Endometrium (tissue), 2 donors: ENCODE data around the gene JARID2.

Experiments used
- FAIRE-seq: peaks from 2 replicates; lab custom pipeline; 2012; peaks lifted over from hg19 to GRCh38; lab: Jason Lieb, UNC
- donor health status: control.
- donor health status: control.

The JARID2 gene

DNA sequence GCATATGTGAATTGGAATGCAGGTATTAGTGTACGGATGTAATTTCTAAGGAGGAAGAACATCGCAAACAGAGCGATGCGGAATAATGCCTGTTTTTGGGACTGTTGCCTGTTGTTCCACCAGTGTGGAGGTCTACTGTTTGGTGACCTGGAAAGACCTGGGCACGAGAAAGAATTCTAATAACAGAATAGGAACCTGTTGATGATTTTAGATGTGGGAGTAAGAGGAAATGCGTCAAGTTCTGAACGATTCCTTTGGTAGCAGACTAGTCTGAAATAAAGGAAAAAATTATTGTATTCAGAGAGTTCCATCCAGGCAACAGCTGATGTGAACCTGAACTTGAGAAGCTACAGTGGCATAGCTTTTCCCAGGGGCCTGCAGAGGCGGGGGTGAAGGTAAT lies 224.9 kb downstream of the JARID2 start:
- FAIRE-seq, result no peak

- no peak for FAIRE-seq
Measured at GRCh38 chr6:15472621-15473020, 226.8 kb downstream of the JARID2 start.

DNA sequence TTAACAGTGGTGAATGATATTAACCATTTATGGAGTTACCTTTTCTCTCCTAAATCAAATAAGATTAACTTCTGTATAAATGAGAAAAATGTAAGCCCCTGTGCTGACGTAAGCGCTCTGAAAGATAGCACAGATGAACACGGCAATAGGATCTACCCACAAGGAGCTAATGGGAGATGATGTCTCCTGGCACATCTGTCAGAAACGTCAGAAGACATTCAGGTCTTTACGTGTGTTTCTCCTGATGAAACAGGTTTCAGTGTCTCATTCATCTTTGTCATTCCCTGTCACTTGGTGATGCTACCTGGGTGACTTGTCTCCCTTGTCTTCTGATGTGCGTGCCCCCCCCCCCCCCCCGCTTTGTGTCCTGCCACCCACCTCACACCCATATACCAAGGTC lies 227.3 kb downstream of the JARID2 start:
- no peak for FAIRE-seq

DNA sequence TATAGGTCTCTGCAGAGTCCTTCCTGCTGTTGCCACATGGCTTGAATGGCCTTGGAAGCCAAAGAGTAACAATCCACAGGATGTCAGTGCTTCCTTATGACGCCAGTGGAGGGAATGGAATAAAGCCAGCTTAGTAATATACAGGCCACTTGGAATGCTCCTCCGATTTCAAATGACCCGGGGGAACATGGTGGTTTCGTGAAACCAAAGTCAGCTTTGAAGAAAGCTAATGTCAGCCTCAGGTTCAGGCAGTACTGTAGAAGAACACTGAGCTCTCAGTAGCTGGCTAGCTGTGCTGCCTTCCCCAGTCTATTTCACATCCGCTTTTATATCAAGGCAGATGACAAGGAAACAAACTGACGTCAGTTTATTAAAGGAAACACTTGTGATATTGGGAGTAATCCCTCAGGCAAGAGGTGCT lies 227.9 kb downstream of the JARID2 start:
- FAIRE-seq, result no peak

DNA sequence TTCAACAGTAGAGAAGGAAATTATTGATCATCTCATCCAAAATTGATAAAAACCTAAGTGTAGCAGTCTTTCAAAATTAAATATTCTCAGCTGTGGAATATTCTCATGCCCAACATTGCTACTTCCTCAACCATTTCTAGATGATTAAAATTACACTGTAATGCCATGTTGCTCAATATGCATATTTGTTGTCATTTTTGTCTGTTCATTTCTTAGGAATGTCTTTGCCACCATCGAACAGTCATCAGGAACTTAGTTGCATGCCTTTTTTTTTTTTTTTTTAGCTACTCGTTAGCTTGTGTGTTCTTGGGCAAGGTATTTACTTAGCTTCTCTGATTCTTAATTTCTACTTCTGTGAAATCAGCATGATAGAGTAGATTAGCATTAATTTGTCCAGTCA lies 228.3 kb downstream of the JARID2 start:
- no peak for FAIRE-seq

DNA sequence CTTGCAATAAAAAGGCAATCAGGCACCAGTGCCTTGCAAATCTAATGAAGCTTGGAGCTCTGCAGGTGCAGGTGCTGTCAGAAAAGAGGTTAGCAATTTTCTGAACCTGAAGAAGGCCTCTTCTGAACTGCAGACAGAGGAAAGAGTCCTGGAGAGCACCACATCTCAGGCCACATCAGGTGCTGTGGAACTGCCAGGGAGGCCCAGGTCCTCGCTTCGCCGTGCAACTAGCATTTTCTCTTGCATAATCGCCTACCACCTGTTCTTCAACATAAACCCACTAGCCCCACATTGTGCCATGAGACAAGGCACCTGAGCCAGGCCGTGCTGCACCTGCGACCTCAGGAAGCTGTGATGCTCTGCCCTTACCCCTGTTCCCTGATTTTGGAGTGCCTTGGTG lies 229.4 kb downstream of the JARID2 start:
- no peak for FAIRE-seq

DNA sequence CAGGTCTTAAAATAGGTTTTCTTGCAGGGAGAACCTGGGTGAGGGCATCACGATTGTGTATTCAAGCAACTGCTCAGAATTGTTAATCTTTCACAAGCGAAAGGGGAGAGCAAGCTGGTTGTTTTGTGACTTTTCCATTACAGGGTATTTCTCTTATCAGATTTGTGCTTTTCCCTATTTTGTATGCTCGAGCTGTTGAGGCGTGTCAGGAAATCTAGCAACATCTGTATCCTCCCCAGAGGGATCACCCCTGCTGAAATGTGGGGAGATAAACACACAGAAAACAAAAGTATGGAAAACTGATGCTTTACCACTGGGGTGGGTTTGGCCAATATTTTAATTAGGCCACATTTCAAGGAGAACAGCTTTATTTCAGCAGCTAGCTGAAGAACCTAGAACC lies 230.0 kb downstream of the JARID2 start:
- FAIRE-seq, result no peak

DNA sequence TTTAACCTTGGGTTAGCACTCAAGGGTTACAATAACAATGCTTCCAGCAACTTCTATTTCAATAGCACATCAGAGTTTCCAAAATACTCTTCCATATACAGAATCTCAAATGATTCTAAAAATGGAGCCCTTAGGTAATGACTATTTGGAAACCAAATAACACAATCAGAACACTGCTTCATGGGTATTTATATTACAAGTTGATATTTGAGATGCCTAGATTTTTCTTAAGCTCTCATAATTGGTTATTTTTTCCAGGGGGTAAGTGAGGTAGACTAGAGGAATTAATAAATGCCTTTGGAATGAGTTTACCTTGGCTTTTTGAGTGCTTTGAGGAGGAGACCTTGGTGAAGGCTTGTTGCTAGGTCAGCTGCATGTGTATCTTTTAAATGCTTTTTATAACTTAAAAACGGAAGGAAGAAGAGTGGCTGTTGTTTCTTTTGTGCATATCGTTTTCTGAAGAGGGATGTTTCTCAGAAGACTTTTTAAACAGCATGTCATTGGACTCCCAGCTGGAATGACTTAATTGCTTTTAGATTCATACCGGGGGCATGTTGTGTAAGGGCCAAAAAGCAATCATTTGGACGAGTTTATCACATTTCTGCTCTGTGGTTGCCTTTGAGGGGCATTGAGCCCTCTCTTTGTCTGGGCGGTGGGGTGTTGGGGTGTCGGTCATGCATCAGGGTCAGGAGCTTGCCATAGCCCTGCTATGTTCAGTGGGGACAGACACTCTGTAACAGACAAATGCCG lies 230.9 kb downstream of the JARID2 start:
- FAIRE-seq, result no peak

DNA sequence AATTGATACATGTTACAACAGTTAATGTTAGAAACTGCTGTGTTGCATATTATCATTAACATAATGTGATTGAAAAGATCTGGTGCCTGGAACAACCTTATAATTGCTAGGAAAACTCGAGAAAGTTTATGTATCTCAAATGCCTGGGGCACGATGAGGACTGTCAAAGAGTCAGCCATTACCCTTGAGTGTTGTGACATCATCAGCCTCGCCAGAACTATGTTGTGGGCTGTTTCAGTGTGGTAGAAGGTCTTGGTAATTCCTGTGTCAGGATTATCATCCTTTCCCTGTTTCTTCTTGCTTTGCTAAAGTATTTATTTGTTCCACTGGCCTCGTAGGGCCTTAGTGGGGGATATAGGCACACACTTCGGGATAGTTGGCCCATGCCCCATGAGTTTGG lies 231.9 kb downstream of the JARID2 start:
- FAIRE-seq, result no peak

DNA sequence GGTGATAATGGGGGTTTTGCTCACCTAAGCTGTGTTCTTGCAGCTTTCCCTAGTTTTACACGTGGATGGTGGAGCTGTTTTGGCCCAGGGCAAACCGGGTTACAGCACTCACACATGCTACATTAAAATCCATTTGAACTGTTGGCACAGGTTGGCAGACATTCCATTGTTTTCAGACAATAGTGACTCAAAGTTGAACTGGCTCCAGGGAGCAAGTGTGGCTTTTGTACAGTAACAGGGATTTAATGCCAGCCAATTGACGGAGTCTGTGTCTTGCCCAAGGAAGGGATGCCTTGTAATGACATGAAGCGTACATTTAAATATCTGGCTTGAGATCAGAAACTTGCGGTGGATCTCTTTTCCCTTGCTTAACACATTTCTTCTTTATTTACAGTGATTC lies 233.9 kb downstream of the JARID2 start:
- FAIRE-seq, result no peak

DNA sequence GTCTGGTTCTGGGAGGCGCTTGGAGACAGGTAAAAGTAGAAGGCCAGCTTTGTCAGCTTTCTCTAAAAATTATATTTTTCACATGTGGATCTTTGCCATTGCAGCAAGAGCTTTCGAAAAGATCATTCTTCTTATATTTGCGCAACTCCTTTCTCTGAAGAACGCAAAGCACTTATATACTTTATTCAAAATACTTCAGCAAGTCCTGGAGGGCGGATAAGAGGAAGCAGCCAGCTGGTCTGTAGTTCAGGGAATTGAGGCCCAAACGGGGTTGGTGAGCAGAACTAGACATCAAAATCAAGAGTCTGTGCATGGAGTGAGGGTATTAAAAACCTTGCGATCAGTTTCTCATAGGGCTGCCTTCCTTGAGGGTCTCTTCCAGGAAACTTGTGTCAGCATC lies 234.7 kb downstream of the JARID2 start:
- FAIRE-seq, result no peak

- FAIRE-seq, result no peak
Measured at GRCh38 chr6:15481390-15482291, 235.8 kb downstream of the JARID2 start.

GRCh38 chr6:15483060-15483459 lies 237.2 kb downstream of the JARID2 start:
- no peak for FAIRE-seq

GRCh38 chr6:15484140-15484539 lies 238.3 kb downstream of the JARID2 start:
- no peak for FAIRE-seq

DNA sequence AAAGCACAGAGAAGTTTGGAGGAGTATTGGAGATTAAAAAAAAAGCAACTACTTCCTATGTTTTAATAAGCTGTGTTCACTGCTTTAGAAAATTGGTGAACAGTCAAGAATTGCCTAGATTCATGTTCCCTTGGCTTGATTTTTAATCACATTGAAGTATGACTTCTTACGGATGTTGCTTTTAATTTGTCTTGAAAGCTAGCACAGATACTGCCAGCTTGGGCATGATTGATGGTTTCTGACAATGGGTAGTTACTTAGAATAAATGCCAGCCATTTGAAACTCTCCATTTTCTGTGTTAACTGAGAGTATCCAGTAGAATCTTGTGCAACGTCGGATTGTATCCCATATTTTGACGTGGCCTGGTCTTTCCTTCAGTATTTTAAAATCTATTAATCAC lies 239.0 kb downstream of the JARID2 start:
- FAIRE-seq, result no peak

GRCh38 chr6:15485936-15486335 lies 240.1 kb downstream of the JARID2 start:
- no peak for FAIRE-seq

GRCh38 chr6:15487262-15487661 lies 241.4 kb downstream of the JARID2 start:
- no peak for FAIRE-seq

DNA sequence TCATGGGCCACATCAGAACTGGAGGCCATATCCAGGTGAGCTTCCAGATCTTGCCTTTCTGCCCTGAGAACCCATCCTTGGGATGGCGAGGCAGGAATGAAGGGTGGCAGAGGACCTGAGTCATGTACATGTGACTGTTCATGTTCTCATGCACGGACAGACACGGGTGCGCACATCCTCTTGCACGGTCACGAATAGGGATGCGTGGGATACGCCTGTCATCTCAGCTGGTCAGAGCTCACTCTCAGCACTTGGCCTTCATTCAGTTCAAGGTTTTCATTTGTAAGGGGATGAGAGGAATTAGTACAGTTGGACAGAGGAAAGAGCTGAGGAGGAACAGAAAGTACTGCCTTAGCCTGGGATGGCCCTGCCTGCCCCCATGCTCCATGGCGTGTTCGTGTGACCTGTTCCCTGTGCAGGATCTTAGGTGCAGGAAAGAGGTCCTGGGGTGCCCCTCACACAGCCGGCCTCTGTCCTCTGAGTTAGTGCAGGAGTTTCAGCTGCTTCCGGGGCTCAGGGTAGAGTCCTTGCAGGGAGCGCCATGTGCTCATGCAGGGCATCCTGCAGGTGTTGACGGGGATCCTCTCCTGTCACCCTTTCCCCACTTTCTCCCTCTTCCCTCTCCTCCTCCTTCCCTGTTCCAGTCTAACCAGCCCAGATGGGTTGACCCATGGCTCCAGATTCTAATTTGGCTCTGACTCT lies 243.5 kb downstream of the JARID2 start:
- no peak for FAIRE-seq

- no peak for FAIRE-seq
Measured at GRCh38 chr6:15490242-15491100, 244.6 kb downstream of the JARID2 start.

- FAIRE-seq, result peak; percentile 55
Measured at GRCh38 chr6:15491255-15491985, 245.6 kb downstream of the JARID2 start.

DNA sequence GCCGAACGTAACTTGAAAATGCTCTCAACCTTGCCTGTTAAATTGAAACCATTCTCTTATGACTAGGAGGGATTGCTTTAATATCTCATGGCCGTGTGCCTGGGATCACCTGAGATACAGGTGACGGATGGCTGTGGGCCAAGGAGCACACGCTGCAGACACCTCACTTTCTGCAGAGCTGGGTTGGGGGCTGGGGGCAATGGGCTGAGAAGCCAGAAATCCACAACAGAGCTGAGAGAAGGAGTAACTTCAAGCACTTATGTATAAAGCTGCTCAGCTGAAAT lies 246.1 kb downstream of the JARID2 start:
- FAIRE-seq, result no peak
